ENCODE results near the gene NOTCH3.

The NOTCH3 gene

GRCh38 chr19:15169541-15170285 lies 31.1 kb downstream of the NOTCH3 start:
- in situ Hi-C loops (cut with MboI; ENCODE audit: low sequenced_read_pairs): no loop called here

GRCh38 chr19:15166700-15167099 lies 34.1 kb downstream of the NOTCH3 start:
- in situ Hi-C loops (cut with MboI; ENCODE audit: low sequenced_read_pairs): no loop called here

- in situ Hi-C loops (cut with MboI; ENCODE audit: low sequenced_read_pairs): no loop called here
Observed at GRCh38 chr19:15161028-15161984, 39.5 kb downstream of the NOTCH3 start.

- in situ Hi-C loops (cut with MboI; ENCODE audit: low sequenced_read_pairs): no loop called here
Observed at GRCh38 chr19:15159251-15159650, 41.5 kb downstream of the NOTCH3 start.

GRCh38 chr19:15156391-15156790 lies 44.4 kb downstream of the NOTCH3 start:
- in situ Hi-C loops (cut with MboI; ENCODE audit: low sequenced_read_pairs): no loop called here

GRCh38 chr19:15155296-15155695 lies 45.5 kb downstream of the NOTCH3 start:
- in situ Hi-C loops (cut with MboI; ENCODE audit: low sequenced_read_pairs): no loop called here

GRCh38 chr19:15154002-15154612 lies 46.7 kb downstream of the NOTCH3 start:
- in situ Hi-C loops (cut with MboI; ENCODE audit: low sequenced_read_pairs): no loop called here

- in situ Hi-C loops (cut with MboI; ENCODE audit: low sequenced_read_pairs): no loop called here
Observed at GRCh38 chr19:15149737-15150136, 51.1 kb downstream of the NOTCH3 start.

- in situ Hi-C loops (cut with MboI; ENCODE audit: low sequenced_read_pairs): no loop called here
Observed at GRCh38 chr19:15147090-15147489, 53.7 kb downstream of the NOTCH3 start.

- in situ Hi-C loops (cut with MboI; ENCODE audit: low sequenced_read_pairs): no loop called here
Observed at GRCh38 chr19:15144046-15144646, 56.6 kb downstream of the NOTCH3 start.

- in situ Hi-C loops (cut with MboI; ENCODE audit: low sequenced_read_pairs): no loop called here
Observed at GRCh38 chr19:15142313-15142712, 58.5 kb downstream of the NOTCH3 start.

- in situ Hi-C loops (cut with MboI; ENCODE audit: low sequenced_read_pairs): no loop called here
Observed at GRCh38 chr19:15141143-15141542, 59.7 kb downstream of the NOTCH3 start.

- in situ Hi-C loops (cut with MboI; ENCODE audit: low sequenced_read_pairs): no loop called here
Observed at GRCh38 chr19:15138427-15138826, 62.4 kb downstream of the NOTCH3 start.

GRCh38 chr19:15137777-15138176 lies 63.0 kb downstream of the NOTCH3 start:
- in situ Hi-C loops (cut with MboI; ENCODE audit: low sequenced_read_pairs): no loop called here

GRCh38 chr19:15136234-15136954 lies 64.4 kb downstream of the NOTCH3 start:
- in situ Hi-C loops (cut with MboI; ENCODE audit: low sequenced_read_pairs): no loop called here

GRCh38 chr19:15129856-15130585 lies 70.8 kb downstream of the NOTCH3 start:
- in situ Hi-C loops (cut with MboI; ENCODE audit: low sequenced_read_pairs): no loop called here

- in situ Hi-C loops (cut with MboI; ENCODE audit: low sequenced_read_pairs): no loop called here
Observed at GRCh38 chr19:15128162-15128770, 72.5 kb downstream of the NOTCH3 start.

- in situ Hi-C loops (cut with MboI; ENCODE audit: low sequenced_read_pairs): no loop called here
Observed at GRCh38 chr19:15126131-15126910, 74.5 kb downstream of the NOTCH3 start.

Measured in hTERT RPE-1 (cell line).